AG08396 (cell line): ENCODE results near the gene NACA.
A peak's percentile ranks its signal among the peaks of the same experiment; 100 is the strongest.
"Not testable (repeated sequence)": the region's sequence is repeated elsewhere in the genome, so short reads cannot be mapped to it uniquely, and the experiment has no call there.

Source experiments
- DNase-seq: peaks from one replicate; pipeline ENCODE4 v3.0.0; 2012; ENCODE audit warnings: low spot score, mixed read lengths

Gene NACA

GRCh38 chr12:56724972-56725722, at the start of gene NACA:
TSS of gene NACA (minus strand) at chr12:56725299. CDS start at chr12:56724521, 778 bp downstream.
- DNase-seq: peak; percentile 95

GRCh38 chr12:56773113-56773512, 48.0 kb upstream of the NACA start:
- DNase-seq: no peak

- DNase-seq: no peak
Measured at GRCh38 chr12:56772625-56773024, 47.5 kb upstream of the NACA start.

GRCh38 chr12:56769868-56770267, 44.8 kb upstream of the NACA start:
- DNase-seq: no peak

GRCh38 chr12:56768424-56768823, 43.3 kb upstream of the NACA start:
- no peak for DNase-seq

- DNase-seq: no peak
Measured at GRCh38 chr12:56766535-56766934, 41.4 kb upstream of the NACA start.

GRCh38 chr12:56763753-56764657, 38.9 kb upstream of the NACA start:
- peak; percentile 45 for DNase-seq

- DNase-seq: no peak
Measured at GRCh38 chr12:56761812-56762211, 36.7 kb upstream of the NACA start.

- DNase-seq: no peak
Measured at GRCh38 chr12:56760460-56760859, 35.4 kb upstream of the NACA start.

- no peak for DNase-seq
Measured at GRCh38 chr12:56759263-56759908, 34.3 kb upstream of the NACA start.

GRCh38 chr12:56758728-56759262, 33.7 kb upstream of the NACA start:
- no peak for DNase-seq

- not testable (repeated sequence) for DNase-seq
Measured at GRCh38 chr12:56757971-56758370, 32.9 kb upstream of the NACA start.

- no peak for DNase-seq
Measured at GRCh38 chr12:56753566-56753965, 28.5 kb upstream of the NACA start.

GRCh38 chr12:56751712-56752598, 26.9 kb upstream of the NACA start, which contains the start of gene PRIM1:
TSS of gene PRIM1 (minus strand) at chr12:56752323. CDS start at chr12:56752298, 25 bp downstream.
- DNase-seq: peak; percentile 97

GRCh38 chr12:56750596-56750995, 25.5 kb upstream of the NACA start:
- DNase-seq: not testable (repeated sequence)

GRCh38 chr12:56749853-56750252, 24.8 kb upstream of the NACA start:
- DNase-seq: no peak

GRCh38 chr12:56749359-56749758, 24.3 kb upstream of the NACA start:
- no peak for DNase-seq

GRCh38 chr12:56728139-56728861, 3.2 kb upstream of the NACA start:
- DNase-seq: no peak

- DNase-seq: not testable (repeated sequence)
Measured at GRCh38 chr12:56726196-56726675, 1.1 kb upstream of the NACA start.

- no peak for DNase-seq
Measured at GRCh38 chr12:56725723-56726102, 614 bp upstream of the NACA start.

- DNase-seq: no peak
Measured at GRCh38 chr12:56724701-56724971, 463 bp downstream of the NACA start.
